Activated naive CD4-positive, alpha-beta T cell treated with anti-CD3 and anti-CD28 coated beads, Interleukin-2, amount 50 U/mL, for 24 hours (primary cell): ENCODE data around the gene PLCD3.
A peak's percentile ranks its signal among the peaks of the same experiment; 100 is the strongest.

Experiments
- H3K27ac Mint-ChIP-seq: one replicate; pipeline ENCODE4 v1.8.0; 2021; ENCODE audit warnings: mild to moderate bottlenecking, mixed read lengths
- H3K27me3 Mint-ChIP-seq: one replicate; pipeline ENCODE4 v1.8.0; 2021; ENCODE audit warnings: mixed read lengths
- H3K36me3 Mint-ChIP-seq: one replicate; pipeline ENCODE4 v1.8.0; 2021; ENCODE audit warnings: mixed read lengths
- H3K4me1 Mint-ChIP-seq: one replicate; pipeline ENCODE4 v1.8.0; 2021; ENCODE audit warnings: mixed read lengths
- H3K4me3 Mint-ChIP-seq: one replicate; pipeline ENCODE4 v1.8.0; 2021; ENCODE audit warnings: mild to moderate bottlenecking, mixed read lengths
- H3K9me3 Mint-ChIP-seq: one replicate; pipeline ENCODE4 v1.8.0; 2021; ENCODE audit warnings: mixed read lengths

Gene PLCD3

GRCh38 chr17:45063198-45063597, 69.1 kb downstream of the PLCD3 start:
- Mint-ChIP-seq H3K36me3 (peaks cover 5% of the 10 kb centered on the region), H3K27me3 (no peaks in the 10 kb centered on the region), H3K4me1 (peaks cover 62% of the 10 kb centered on the region), H3K4me3 (peak overlapping the region; percentile 93), H3K9me3 (no peaks in the 10 kb centered on the region), H3K27ac (peak overlapping the region; percentile 85)

- Mint-ChIP-seq H3K27me3 (no peaks in the 10 kb centered on the region), H3K27ac (peak overlapping the region; percentile 100), H3K36me3 (peaks cover 2% of the 10 kb centered on the region), H3K4me1 (peaks cover 48% of the 10 kb centered on the region), H3K9me3 (no peaks in the 10 kb centered on the region), H3K4me3 (peak overlapping the region; percentile 93)
Measured at GRCh38 chr17:45061606-45062205, 70.6 kb downstream of the PLCD3 start.

GRCh38 chr17:45060797-45061605, 71.3 kb downstream of the PLCD3 start, which contains the start of gene NMT1:
Gene NMT1 (plus strand): TSS chr17:45061317. CDS start chr17:45061330, 13 bp downstream.
- peak within 1 kb of the TSS; percentile 93 for H3K4me3 Mint-ChIP-seq
- H3K36me3 Mint-ChIP-seq = peaks cover 2% of the 10 kb centered on the region
- H3K9me3 Mint-ChIP-seq = no peaks in the 10 kb centered on the region
- H3K27me3 Mint-ChIP-seq = no peaks in the 10 kb centered on the region
- H3K4me1 Mint-ChIP-seq = peaks cover 47% of the 10 kb centered on the region
- H3K27ac Mint-ChIP-seq = peak within 1 kb of the TSS; percentile 100

GRCh38 chr17:45060382-45060796, 71.9 kb downstream of the PLCD3 start:
- H3K27ac Mint-ChIP-seq = peak overlapping the region; percentile 100
- no peaks in the 10 kb centered on the region for H3K27me3 Mint-ChIP-seq
- peaks cover 2% of the 10 kb centered on the region for H3K36me3 Mint-ChIP-seq
- H3K4me3 Mint-ChIP-seq = peak overlapping the region; percentile 93
- peaks cover 51% of the 10 kb centered on the region for H3K4me1 Mint-ChIP-seq
- no peaks in the 10 kb centered on the region for H3K9me3 Mint-ChIP-seq
